PFSK-1 (cell line): ENCODE data around the gene EPB41L4B.

Experiments used
- POLR2AphosphoS5 ChIP-seq: IDR thresholded peaks from 2 replicates; pipeline ENCODE4 v1.6.1; 2012; ENCODE audit warnings: low read depth, mild to moderate bottlenecking, control low read depth, low read length, moderate library complexity
- REST ChIP-seq, 2 experiments: IDR thresholded peaks; 2 replicates each; pipeline versions ENCODE4 v1.6.1 to v1.8.0; 2011 to 2012; ENCODE audit warnings: low read depth in 2 of 2, low read length in 2 of 2, control low read depth in 1 of 2, inconsistent platforms in 1 of 2, mild to moderate bottlenecking in 1 of 2, moderate library complexity in 1 of 2; ENCODE audit not compliant: insufficient read depth in 1 of 2

DNA sequence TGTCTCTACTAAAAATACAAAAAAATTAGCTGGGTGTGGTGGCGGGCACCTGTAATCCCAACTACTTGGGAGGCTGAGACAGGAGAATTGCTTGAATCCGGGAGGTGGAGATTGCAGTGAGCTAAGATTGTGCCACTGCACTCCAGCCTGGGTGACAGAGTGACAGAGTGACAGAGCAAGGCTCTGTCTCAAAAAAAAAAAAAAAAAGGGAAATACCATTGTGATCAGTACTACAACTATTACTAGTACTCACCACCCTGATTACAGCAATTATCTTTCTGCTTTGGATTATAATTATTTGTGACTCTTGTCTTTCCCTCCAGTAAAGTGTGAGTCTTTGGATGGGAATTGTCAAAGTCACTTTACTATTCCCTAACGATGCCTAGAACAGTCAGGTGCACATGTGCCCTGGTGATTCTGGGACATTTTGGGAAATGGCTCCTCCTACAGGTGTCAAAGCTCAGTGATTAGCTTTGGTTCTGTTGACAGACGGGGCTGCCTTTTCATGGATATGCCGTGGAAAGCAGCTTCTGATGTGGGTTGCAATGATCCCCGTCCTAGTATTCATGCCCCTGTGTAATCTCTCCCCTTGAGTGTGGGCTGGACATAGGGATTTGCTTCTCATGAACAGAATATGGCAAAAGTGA, 122.0 kb downstream of the EPB41L4B start:
- TF ChIP-seq REST (IDR thresholded peaks at IDR 0.05; ENCODE audit: insufficient read depth in 1 of 2, low read depth in 2 of 2, low read length in 2 of 2), result no peak
- no peak for TF ChIP-seq POLR2AphosphoS5
